Progenitor cell of endocrine pancreas (in vitro differentiated cells): ENCODE measurements around the gene NHSL2. TPM values are rescaled to one million over a fixed set of nuclear protein-coding genes. Genes with fewer than 3 reads are reported as not detected.

Source experiments
- DNase-seq: peaks from one replicate; pipeline ENCODE4 v3.0.0; 2021; ENCODE audit warnings: low spot score; ENCODE audit not compliant: unreplicated experiment
- H3K27ac Mint-ChIP-seq: 2 replicates; pipeline ENCODE4 v1.8.0; 2021; ENCODE audit warnings: mild to moderate bottlenecking, moderate library complexity, mixed read lengths
- H3K27me3 Mint-ChIP-seq: 2 replicates; pipeline ENCODE4 v1.8.0; 2021; ENCODE audit warnings: mixed read lengths
- H3K36me3 Mint-ChIP-seq: 2 replicates; pipeline ENCODE4 v1.8.0; 2022; ENCODE audit warnings: mixed read lengths; ENCODE audit not compliant: insufficient read depth
- H3K4me1 Mint-ChIP-seq: 2 replicates; pipeline ENCODE4 v1.8.0; 2021; ENCODE audit warnings: low read depth, mixed read lengths
- H3K4me3 Mint-ChIP-seq: 2 replicates; pipeline ENCODE4 v1.8.0; 2021; ENCODE audit warnings: low read depth, mild to moderate bottlenecking, moderate library complexity, mixed read lengths
- H3K9me3 Mint-ChIP-seq: 2 replicates; pipeline ENCODE4 v1.8.0; 2021; ENCODE audit warnings: low read depth, mixed read lengths
- CTCF ChIP-seq: fragments of 200-600 bp; sonication (generic); IDR thresholded peaks from one replicate; pipeline ENCODE4 v1.5.0; 2021; ENCODE audit warnings: antibody characterized with exemption, mild to moderate bottlenecking; ENCODE audit not compliant: unreplicated experiment
- total RNA-seq: library from RNA; stranded (reverse); gene quantifications from 2 replicates; pipeline ENCODE4 v1.2.1, GENCODE V29; 2021

The NHSL2 gene
- total RNA-seq, 1 donor from 2014 or later = 3.4 TPM

- Mint-ChIP-seq H3K4me3 (no peak overlapping the region), H3K9me3 (peaks cover 20% of the 10 kb centered on the region), H3K4me1 (peaks cover 17% of the 10 kb centered on the region), H3K27ac (no peak overlapping the region), H3K36me3 (no peaks in the 10 kb centered on the region), H3K27me3 (no peaks in the 10 kb centered on the region)
- DNase-seq = no peak
- TF ChIP-seq CTCF = no peak
Measured at GRCh38 chrX:72026341-72027023, 115.8 kb downstream of the NHSL2 start.

GRCh38 chrX:72027024-72027913, 116.6 kb downstream of the NHSL2 start:
- H3K27me3 Mint-ChIP-seq = no peaks in the 10 kb centered on the region
- TF ChIP-seq CTCF = no peak

GRCh38 chrX:72027914-72028307, 117.3 kb downstream of the NHSL2 start:
- DNase-seq = no peak
- TF ChIP-seq CTCF = no peak
- no peaks in the 10 kb centered on the region for H3K36me3 Mint-ChIP-seq
- peaks cover 19% of the 10 kb centered on the region for H3K4me1 Mint-ChIP-seq
- no peaks in the 10 kb centered on the region for H3K27me3 Mint-ChIP-seq
- H3K9me3 Mint-ChIP-seq = peaks cover 20% of the 10 kb centered on the region
- H3K4me3 Mint-ChIP-seq = no peak overlapping the region
- H3K27ac Mint-ChIP-seq = no peak overlapping the region

More at GRCh38 chrX:72027024-72027913, 116.6 kb downstream of the NHSL2 start:
- no peak for DNase-seq
- Mint-ChIP-seq H3K27ac (no peak overlapping the region), H3K36me3 (no peaks in the 10 kb centered on the region), H3K4me3 (no peak overlapping the region), H3K9me3 (peaks cover 20% of the 10 kb centered on the region), H3K4me1 (peaks cover 19% of the 10 kb centered on the region)

- no peak overlapping the region for H3K27ac Mint-ChIP-seq
- H3K4me1 Mint-ChIP-seq = peaks cover 19% of the 10 kb centered on the region
- no peaks in the 10 kb centered on the region for H3K36me3 Mint-ChIP-seq
- H3K27me3 Mint-ChIP-seq = no peaks in the 10 kb centered on the region
- no peak for DNase-seq
- H3K9me3 Mint-ChIP-seq = peaks cover 14% of the 10 kb centered on the region
- H3K4me3 Mint-ChIP-seq = no peak overlapping the region
- no peak for TF ChIP-seq CTCF
Measured at GRCh38 chrX:72028701-72029470, 118.2 kb downstream of the NHSL2 start.
